Subcutaneous adipose tissue (tissue), 4 donors: ENCODE results near the gene HNRNPU. TPM values are rescaled to one million over a fixed set of nuclear protein-coding genes. Genes with fewer than 3 reads are reported as not detected.

Experiments
- total RNA-seq, 4 donors: library from RNA; depleted of rRNA; stranded (reverse); fragments of >200 nt; gene quantifications; one replicate each; pipeline ENCODE4 v1.1.0, GENCODE V29; 2016
- TF ChIP-seq, protein P1 (sequence below): fragments of 450-650 bp; IDR thresholded peaks from one replicate; pipeline ENCODE4 v1.5.1; 2016; ENCODE audit warnings: low read depth, mild to moderate bottlenecking, control low read depth, antibody characterized with exemption, moderate library complexity

HNRNPU gene
- total RNA-seq, 4 donors from 2014 or later, result 314 to 494 (median 367) TPM

GRCh38 chr1:244861683-244862082, 2.7 kb downstream of the HNRNPU start:
- TF ChIP-seq, protein P1, sequence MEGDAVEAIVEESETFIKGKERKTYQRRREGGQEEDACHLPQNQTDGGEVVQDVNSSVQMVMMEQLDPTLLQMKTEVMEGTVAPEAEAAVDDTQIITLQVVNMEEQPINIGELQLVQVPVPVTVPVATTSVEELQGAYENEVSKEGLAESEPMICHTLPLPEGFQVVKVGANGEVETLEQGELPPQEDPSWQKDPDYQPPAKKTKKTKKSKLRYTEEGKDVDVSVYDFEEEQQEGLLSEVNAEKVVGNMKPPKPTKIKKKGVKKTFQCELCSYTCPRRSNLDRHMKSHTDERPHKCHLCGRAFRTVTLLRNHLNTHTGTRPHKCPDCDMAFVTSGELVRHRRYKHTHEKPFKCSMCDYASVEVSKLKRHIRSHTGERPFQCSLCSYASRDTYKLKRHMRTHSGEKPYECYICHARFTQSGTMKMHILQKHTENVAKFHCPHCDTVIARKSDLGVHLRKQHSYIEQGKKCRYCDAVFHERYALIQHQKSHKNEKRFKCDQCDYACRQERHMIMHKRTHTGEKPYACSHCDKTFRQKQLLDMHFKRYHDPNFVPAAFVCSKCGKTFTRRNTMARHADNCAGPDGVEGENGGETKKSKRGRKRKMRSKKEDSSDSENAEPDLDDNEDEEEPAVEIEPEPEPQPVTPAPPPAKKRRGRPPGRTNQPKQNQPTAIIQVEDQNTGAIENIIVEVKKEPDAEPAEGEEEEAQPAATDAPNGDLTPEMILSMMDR, result no peak

- TF ChIP-seq, protein P1, result no peak
Observed at GRCh38 chr1:244860914-244861610, 3.3 kb downstream of the HNRNPU start.

DNA sequence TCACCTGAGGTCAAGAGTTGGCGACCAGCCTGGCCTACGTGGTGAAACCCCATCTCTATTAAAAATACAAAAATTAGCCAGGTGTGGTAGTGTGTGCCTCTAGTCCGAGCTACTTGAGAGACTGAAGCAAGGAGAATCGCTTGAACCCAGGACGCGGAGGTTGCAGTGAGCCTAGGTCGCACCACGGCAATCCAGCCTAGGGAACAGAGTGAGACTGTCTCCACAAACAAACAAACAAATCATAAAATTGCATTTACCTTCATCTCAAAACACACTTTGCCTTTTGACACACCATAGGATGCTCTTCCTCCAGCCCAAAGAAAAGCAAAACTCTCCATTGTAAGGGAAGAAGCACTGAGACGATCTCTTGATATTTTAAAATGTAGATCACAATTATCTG, 4.3 kb downstream of the HNRNPU start:
- TF ChIP-seq, protein P1, result no peak

DNA sequence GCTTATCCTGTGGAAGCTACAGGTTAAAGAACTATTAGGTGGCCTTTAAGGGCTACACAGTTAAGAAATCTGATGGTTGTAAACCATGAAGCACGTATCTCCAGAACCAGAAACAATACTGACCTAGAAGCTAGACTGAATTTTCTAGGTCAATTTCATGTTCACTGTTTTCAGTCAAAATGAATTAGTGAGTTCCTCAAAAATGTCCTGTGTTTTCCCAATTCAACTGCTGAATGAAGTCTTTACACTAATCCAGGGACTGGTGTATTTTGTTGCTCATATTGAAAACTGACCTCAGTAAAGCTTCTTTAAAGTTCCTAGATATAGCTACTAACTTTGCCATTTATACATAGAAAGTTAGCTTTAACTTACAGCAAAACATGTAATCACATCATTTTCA, 6.0 kb downstream of the HNRNPU start:
- TF ChIP-seq, protein P1, result no peak

GRCh38 chr1:244857761-244858160, 6.6 kb downstream of the HNRNPU start:
- TF ChIP-seq, protein P1, result no peak

GRCh38 chr1:244854865-244855578, 9.3 kb downstream of the HNRNPU start:
- TF ChIP-seq, protein P1, result no peak

DNA sequence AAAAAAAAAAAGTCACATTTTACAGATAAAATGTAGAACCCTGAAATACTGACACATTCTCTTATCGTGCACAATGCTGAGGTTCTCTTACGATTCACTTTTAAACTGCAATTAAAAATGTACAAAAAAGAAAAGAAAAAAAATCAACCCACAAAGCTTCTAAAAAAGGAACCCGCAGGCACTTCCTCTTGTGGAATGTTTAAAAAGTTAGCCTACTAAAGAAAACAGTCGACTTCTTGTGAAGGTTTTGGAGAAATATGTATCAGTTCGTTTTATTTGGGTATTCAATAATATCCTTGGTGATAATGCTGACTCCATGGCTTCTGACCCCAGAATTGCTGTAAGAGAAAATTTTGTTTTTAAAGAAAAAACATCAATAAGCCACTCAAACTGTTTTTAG, 10.2 kb downstream of the HNRNPU start:
- TF ChIP-seq, protein P1, result no peak
